Mucosa of rectum (tissue), 2 donors: ENCODE results near the gene HOXC12.
A peak's percentile ranks its signal among the peaks of the same experiment; 100 is the strongest.

Experiments used
- H3K27ac ChIP-seq, 2 donors: one replicate each; pipeline ENCODE4 v1.7.0; 2013; ENCODE audit warnings: inconsistent platforms in 2 of 2, low read depth in 2 of 2, low read length in 2 of 2
- H3K27me3 ChIP-seq, 2 donors: one replicate each; pipeline ENCODE4 v1.7.0; 2013; ENCODE audit warnings: low read length in 2 of 2; ENCODE audit not compliant: control insufficient read depth in 2 of 2, insufficient read depth in 2 of 2
- H3K36me3 ChIP-seq, 2 donors: one replicate each; pipeline ENCODE4 v1.7.0; 2013; ENCODE audit warnings: low read length in 2 of 2; ENCODE audit not compliant: control insufficient read depth in 2 of 2, insufficient read depth in 2 of 2
- H3K4me1 ChIP-seq, 2 donors: one replicate each; pipeline ENCODE4 v1.7.0; 2013; ENCODE audit warnings: low read length in 2 of 2, mild to moderate bottlenecking in 1 of 2; ENCODE audit not compliant: control insufficient read depth in 2 of 2, insufficient read depth in 2 of 2
- H3K4me3 ChIP-seq, 2 donors: one replicate each; pipeline ENCODE4 v1.7.0; 2013; ENCODE audit warnings: low read length in 2 of 2
- H3K9ac ChIP-seq, 2 donors: one replicate each; pipeline ENCODE4 v1.7.0; 2013; ENCODE audit warnings: low read length in 2 of 2, low read depth in 1 of 2, mild to moderate bottlenecking in 1 of 2
- H3K9me3 ChIP-seq, 2 donors: one replicate each; pipeline ENCODE4 v1.7.0; 2013; ENCODE audit warnings: low read length in 2 of 2; ENCODE audit not compliant: control insufficient read depth in 2 of 2
- donor health status: healthy.
- donor health status: Normal muscosa, but diverticular disease.

The HOXC12 gene

DNA sequence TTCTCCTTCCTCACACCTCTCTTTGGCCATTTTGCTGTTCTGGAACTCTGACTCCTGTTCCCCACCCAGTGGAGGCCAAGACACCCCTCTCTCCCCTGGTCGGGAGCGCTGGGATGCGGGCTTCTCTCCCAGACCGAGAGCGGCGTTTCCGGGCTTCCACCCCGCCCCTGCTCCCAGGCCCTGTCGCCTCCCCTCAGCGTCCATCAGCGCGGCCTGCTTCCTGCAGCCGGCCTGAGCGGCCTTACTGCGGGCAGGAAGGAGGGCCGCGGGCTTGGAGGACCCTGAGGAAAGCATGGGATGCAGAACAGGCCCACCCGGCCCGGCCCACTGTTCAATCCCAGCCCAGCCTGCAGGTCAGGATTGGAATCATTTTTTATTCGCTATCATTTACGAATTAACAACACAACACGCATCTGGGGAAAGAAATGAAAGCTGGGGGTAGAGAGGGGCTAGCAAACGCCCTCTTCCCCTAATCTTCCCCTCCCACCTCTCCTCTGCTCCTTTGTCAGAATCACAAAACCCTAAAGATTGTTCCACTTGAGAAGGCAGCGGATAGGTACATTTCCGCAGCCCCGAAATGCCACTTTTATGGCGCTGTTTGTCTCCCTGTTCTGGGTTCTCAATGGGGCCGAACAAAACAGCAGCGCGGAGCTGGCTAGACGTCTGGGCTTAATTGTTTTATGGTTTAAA lies 50.3 kb downstream of the HOXC12 start:
- Histone ChIP-seq H3K4me3 (no peak overlapping the region), H3K9me3 (no peaks in the 10 kb centered on the region), H3K36me3 (no peaks in the 10 kb centered on the region), H3K4me1 (peaks cover 3 to 6% of the 10 kb centered on the region in 2 donors), H3K27ac (no peak overlapping the region), H3K9ac (no peak overlapping the region), H3K27me3 (peaks cover 81 to 86% of the 10 kb centered on the region in 2 donors)

GRCh38 chr12:54005531-54005852 lies 50.8 kb downstream of the HOXC12 start:
- H3K27me3 ChIP-seq = peaks cover 81 to 86% of the 10 kb centered on the region in 2 donors

DNA sequence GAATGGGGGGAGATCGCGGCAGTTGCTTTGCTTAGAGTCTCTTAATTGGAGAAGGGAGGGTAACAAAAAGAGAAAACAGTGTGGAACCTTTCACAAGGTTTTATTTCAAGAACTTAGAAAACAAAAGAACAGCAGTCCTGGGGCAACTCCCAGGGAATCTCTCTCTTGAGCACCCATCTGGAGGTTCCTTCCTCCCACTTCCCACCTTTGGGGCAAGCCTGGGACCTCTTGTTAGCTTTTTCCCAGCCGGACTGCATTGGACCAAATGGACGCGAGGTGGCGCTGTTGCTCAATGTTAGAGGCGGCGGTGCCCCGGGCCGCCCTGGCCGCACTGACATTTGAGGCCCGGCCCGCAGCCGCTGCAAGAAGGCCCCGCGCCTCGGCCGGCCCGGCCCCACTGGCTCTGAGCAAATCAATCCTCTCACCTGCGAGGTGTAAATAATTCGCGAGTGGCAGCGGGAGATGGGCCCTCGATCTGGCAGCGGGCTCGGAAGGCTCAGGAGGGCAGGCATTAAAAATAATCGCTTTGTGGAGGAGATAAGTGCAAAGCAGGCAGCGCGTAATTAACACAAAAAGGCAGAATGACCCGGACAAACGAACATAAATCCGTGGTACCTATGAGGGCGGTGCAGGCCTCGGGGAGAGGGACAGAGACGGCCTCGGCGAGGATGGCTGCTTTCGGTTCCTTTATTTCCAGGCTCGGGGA lies 51.3 kb downstream of the HOXC12 start:
- H3K27ac ChIP-seq = no peak overlapping the region
- H3K4me3 ChIP-seq = peak overlapping the region in 1 of 2 donors; percentile 56
- peaks cover 84 to 86% of the 10 kb centered on the region in 2 donors for H3K27me3 ChIP-seq
- H3K9me3 ChIP-seq = no peaks in the 10 kb centered on the region
- H3K9ac ChIP-seq = peak overlapping the region in 1 of 2 donors; percentile 47
- peaks cover 3 to 4% of the 10 kb centered on the region in 2 donors for H3K4me1 ChIP-seq
- no peaks in the 10 kb centered on the region for H3K36me3 ChIP-seq

More at GRCh38 chr12:54005531-54005852, 50.8 kb downstream of the HOXC12 start:
- Histone ChIP-seq H3K9me3 (no peaks in the 10 kb centered on the region), H3K9ac (no peak overlapping the region), H3K4me1 (peaks cover 3 to 4% of the 10 kb centered on the region in 2 donors), H3K4me3 (no peak overlapping the region), H3K27ac (no peak overlapping the region), H3K36me3 (no peaks in the 10 kb centered on the region)

DNA sequence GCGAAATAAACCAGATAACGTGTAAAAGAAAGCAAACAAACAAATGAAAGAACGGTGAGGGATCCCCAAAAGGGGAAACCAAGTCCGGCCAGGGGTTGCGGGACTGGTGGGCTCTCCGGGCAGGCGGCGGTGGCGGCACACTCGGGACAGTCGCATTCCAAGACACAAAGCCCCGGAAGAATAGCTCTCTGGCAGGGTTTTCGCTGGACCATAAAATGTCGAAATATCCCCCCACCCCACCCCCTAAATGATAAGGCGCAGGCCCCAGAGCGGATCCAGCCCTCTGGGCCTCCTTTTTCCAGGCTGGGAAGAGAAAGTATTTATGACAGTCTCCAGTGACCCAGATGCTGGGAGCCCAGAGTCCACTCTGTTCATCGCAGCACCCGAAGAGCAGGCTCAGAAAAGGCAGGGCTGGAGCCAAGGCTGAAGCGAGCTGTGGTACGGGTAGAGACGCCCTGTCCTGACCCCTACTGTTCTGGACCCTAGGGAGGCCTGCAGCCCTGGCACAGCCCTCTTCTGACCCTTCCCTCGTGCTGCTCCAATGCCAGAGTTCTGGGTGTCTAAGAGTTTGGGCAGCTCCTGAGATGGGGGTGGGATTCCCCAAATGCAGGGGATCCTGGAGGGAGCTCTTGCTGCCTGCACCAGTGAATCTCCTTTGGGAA lies 52.0 kb downstream of the HOXC12 start:
- Histone ChIP-seq H3K4me1 (peaks cover 4 to 5% of the 10 kb centered on the region in 2 donors), H3K36me3 (no peaks in the 10 kb centered on the region), H3K27me3 (peaks cover 81 to 86% of the 10 kb centered on the region in 2 donors), H3K9ac (peak overlapping the region in 1 of 2 donors; percentile 47), H3K4me3 (peak overlapping the region in 1 of 2 donors; percentile 56), H3K27ac (no peak overlapping the region), H3K9me3 (no peaks in the 10 kb centered on the region)

DNA sequence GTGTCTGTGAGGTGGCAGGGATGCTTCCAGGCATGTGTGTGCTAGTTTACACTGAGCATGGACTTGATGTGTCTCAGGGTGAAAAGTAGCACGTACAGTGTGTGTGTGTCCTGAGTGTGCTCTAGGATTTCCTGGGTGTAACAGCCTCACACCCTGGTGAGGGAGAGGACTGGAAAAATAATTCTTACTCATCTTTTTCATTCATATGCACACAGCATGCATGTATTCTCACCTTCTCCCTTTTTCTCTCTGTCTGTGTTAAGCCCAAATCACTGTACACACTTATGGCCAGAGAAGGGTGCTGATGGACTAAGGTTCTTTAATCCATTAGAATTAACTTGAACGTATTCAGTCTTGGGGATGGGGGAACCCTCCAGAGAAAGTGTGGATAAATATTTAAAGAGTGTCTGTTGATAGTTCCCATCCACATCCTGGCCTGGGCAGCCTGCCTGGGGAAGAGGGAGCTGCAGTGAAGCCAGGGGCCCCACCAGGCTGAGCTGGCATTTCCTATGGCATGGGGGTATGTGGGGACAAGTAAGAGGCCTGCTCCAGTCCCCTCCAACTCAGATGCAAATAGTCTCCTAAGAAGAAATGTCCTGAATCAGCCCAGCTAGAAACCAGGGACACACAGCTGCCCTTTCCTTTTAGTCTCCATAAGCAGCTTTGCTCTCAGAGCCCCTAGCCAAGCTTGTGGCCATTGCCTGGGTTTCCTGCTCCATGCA lies 53.0 kb downstream of the HOXC12 start:
- H3K9me3 ChIP-seq = no peaks in the 10 kb centered on the region
- no peak overlapping the region for H3K4me3 ChIP-seq
- H3K36me3 ChIP-seq = no peaks in the 10 kb centered on the region
- no peak overlapping the region for H3K27ac ChIP-seq
- no peak overlapping the region for H3K9ac ChIP-seq
- H3K27me3 ChIP-seq = peaks cover 80 to 82% of the 10 kb centered on the region in 2 donors
- peaks cover 4 to 5% of the 10 kb centered on the region in 2 donors for H3K4me1 ChIP-seq

DNA sequence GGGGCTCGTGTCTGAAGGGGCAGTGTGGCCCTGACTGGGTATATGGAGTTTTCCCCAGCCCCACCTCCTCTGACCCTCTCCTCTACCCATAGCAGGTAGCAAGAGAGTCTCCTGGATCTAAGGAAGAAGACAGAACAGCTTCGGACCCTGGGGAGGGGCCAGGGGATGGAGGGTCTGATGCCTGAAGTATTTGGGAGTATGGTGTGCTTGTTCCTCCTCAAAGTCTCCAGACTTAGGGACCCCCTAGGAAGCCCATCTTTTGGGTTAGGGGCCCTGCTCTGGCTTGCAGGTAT lies 53.5 kb downstream of the HOXC12 start:
- no peaks in the 10 kb centered on the region for H3K9me3 ChIP-seq
- H3K4me3 ChIP-seq = no peak overlapping the region
- peaks cover 4 to 5% of the 10 kb centered on the region in 2 donors for H3K4me1 ChIP-seq
- H3K36me3 ChIP-seq = no peaks in the 10 kb centered on the region
- no peak overlapping the region for H3K9ac ChIP-seq
- H3K27ac ChIP-seq = no peak overlapping the region
- H3K27me3 ChIP-seq = peaks cover 80 to 83% of the 10 kb centered on the region in 2 donors
